IPS-20b (cell line): ENCODE measurements around the gene NET1.

Experiments
- H3K27ac ChIP-seq: one replicate; pipeline ENCODE4 v1.5.1; 2013; ENCODE audit warnings: low read length
- H3K27me3 ChIP-seq: 2 replicates; pipeline ENCODE4 v1.6.1; 2013; ENCODE audit warnings: mild to moderate bottlenecking, low read length, inconsistent platforms; ENCODE audit not compliant: insufficient read depth
- H3K36me3 ChIP-seq: 2 replicates; pipeline ENCODE4 v1.6.1; 2013; ENCODE audit warnings: low read depth, mild to moderate bottlenecking, inconsistent platforms, low read length, moderate library complexity; ENCODE audit not compliant: insufficient read depth
- H3K4me1 ChIP-seq: 2 replicates; pipeline ENCODE4 v1.6.1; 2013; ENCODE audit warnings: mild to moderate bottlenecking, control low read depth, inconsistent platforms, low read length, moderate library complexity; ENCODE audit not compliant: insufficient read depth
- H3K4me3 ChIP-seq: 2 replicates; pipeline ENCODE4 v1.5.1; 2013; ENCODE audit warnings: mild to moderate bottlenecking, low read length, inconsistent platforms
- H3K9ac ChIP-seq: 2 replicates; pipeline ENCODE4 v1.6.1; 2013; ENCODE audit warnings: low read depth, mild to moderate bottlenecking, inconsistent platforms, low read length, moderate library complexity
- H3K9me3 ChIP-seq: 2 replicates; pipeline ENCODE4 v1.6.1; 2013; ENCODE audit warnings: mild to moderate bottlenecking, low read depth, low read length, inconsistent platforms; ENCODE audit not compliant: insufficient read depth

Gene NET1

GRCh38 chr10:5447056-5447455 is 34.7 kb downstream of the NET1 start:
- Histone ChIP-seq H3K9ac (peak overlapping the region; percentile 66; the same call in 1 of the 2 replicates), H3K36me3 (peaks cover 5% of the 10 kb centered on the region), H3K27me3 (no peaks in the 10 kb centered on the region), H3K4me3 (peak overlapping the region; percentile 65), H3K9me3 (no peaks in the 10 kb centered on the region), H3K27ac (no peak overlapping the region), H3K4me1 (peaks cover 29% of the 10 kb centered on the region)

DNA sequence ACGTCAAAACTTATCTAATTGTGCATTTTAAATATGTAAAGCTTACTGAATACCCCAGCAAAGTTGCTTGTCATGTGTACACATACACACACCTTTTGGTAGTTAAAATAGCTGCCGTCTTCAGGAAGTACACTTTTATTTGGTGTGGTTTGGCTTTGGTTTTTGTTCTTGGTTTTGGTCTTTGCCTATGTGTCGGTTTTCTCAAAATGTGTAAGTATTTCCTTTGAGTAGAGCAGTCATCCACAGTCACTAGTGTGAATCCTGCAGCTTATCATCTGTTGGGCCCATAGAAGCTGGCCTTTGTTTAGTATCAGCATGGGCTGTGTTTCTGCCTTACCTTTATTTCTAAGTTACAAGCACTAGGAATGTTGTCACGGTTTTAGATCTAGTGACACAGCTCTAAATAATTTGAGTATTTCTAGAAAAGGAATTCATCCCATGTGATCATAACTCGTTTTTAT is 35.3 kb downstream of the NET1 start:
- H3K9me3 ChIP-seq: no peaks in the 10 kb centered on the region
- H3K4me3 ChIP-seq: peak overlapping the region; percentile 65
- peaks cover 11% of the 10 kb centered on the region for H3K36me3 ChIP-seq
- H3K27ac ChIP-seq: no peak overlapping the region
- H3K4me1 ChIP-seq: peaks cover 29% of the 10 kb centered on the region
- H3K9ac ChIP-seq: peak overlapping the region; percentile 66; the same call in 1 of the 2 replicates
- H3K27me3 ChIP-seq: no peaks in the 10 kb centered on the region

GRCh38 chr10:5448333-5449001 is 36.1 kb downstream of the NET1 start:
- Histone ChIP-seq H3K9me3 (no peaks in the 10 kb centered on the region), H3K27me3 (no peaks in the 10 kb centered on the region), H3K27ac (no peak overlapping the region), H3K4me1 (peaks cover 29% of the 10 kb centered on the region), H3K36me3 (peaks cover 19% of the 10 kb centered on the region), H3K4me3 (peak overlapping the region; percentile 65), H3K9ac (peak overlapping the region; percentile 15; the same call in 1 of the 2 replicates)

GRCh38 chr10:5449227-5449626 is 36.9 kb downstream of the NET1 start:
- Histone ChIP-seq H3K27ac (no peak overlapping the region), H3K4me3 (no peak overlapping the region), H3K36me3 (peaks cover 27% of the 10 kb centered on the region), H3K4me1 (peaks cover 29% of the 10 kb centered on the region), H3K9me3 (no peaks in the 10 kb centered on the region), H3K9ac (no peak overlapping the region), H3K27me3 (no peaks in the 10 kb centered on the region)

GRCh38 chr10:5449823-5450222 is 37.5 kb downstream of the NET1 start:
- Histone ChIP-seq H3K4me3 (no peak overlapping the region), H3K4me1 (peaks cover 29% of the 10 kb centered on the region), H3K9ac (no peak overlapping the region), H3K27me3 (no peaks in the 10 kb centered on the region), H3K36me3 (peaks cover 33% of the 10 kb centered on the region), H3K27ac (no peak overlapping the region), H3K9me3 (no peaks in the 10 kb centered on the region)

GRCh38 chr10:5450605-5451384 is 38.4 kb downstream of the NET1 start:
- H3K4me1 ChIP-seq: peaks cover 29% of the 10 kb centered on the region
- H3K27me3 ChIP-seq: no peaks in the 10 kb centered on the region
- no peak overlapping the region for H3K4me3 ChIP-seq
- H3K36me3 ChIP-seq: peaks cover 42% of the 10 kb centered on the region
- H3K9me3 ChIP-seq: no peaks in the 10 kb centered on the region
- H3K9ac ChIP-seq: no peak overlapping the region
- no peak overlapping the region for H3K27ac ChIP-seq

DNA sequence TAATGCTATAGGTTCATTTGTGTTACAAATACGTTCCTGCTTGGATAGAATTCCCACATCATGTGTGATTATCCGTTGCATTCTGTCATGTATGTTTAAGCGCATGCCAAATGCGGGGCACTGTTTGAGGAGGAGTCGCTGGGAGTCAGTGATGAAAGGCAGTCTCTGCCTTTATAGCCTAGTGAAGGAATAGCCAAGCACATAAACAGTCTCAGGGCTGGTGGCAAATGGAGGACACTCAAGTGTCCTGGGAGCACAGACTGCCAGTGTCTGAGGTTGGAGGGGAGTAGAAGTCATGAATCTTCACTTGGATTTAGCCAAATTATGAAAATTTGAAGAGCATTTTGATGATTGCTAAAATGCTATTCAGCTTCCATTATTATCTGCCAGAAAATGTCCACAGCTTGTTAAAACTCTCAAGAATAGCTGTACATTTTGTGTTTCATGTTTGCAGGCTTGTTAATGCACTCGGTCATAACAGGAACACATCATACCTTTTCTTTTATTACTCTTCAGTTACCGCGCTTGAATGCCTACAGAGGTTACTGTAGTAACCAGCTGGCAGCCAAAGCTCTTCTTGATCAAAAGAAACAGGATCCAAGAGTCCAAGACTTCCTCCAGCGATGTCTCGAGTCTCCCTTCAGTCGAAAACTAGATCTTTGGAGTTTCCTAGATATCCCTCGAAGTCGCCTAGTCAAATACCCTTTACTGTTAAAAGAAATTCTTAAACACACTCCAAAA is 41.6 kb downstream of the NET1 start:
- H3K9me3 ChIP-seq: no peaks in the 10 kb centered on the region
- peaks cover 8% of the 10 kb centered on the region for H3K4me1 ChIP-seq
- H3K4me3 ChIP-seq: no peak overlapping the region
- H3K9ac ChIP-seq: no peak overlapping the region
- H3K27me3 ChIP-seq: no peaks in the 10 kb centered on the region
- no peak overlapping the region for H3K27ac ChIP-seq
- peaks cover 74% of the 10 kb centered on the region for H3K36me3 ChIP-seq

DNA sequence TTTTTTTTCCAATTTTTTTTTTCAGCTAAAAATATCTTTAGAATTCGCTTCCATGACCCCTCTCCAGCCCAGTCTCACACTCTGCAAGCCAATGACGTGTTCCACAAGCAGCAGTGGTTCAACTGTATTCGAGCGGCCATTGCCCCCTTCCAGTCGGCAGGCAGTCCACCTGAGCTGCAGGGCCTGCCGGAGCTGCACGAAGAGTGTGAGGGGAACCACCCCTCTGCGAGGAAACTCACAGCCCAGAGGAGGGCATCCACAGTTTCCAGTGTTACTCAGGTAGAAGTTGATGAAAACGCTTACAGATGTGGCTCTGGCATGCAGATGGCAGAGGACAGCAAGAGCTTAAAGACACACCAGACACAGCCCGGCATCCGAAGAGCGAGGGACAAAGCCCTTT is 44.2 kb downstream of the NET1 start:
- H3K27ac ChIP-seq: no peak overlapping the region
- H3K4me1 ChIP-seq: no peaks in the 10 kb centered on the region
- no peak overlapping the region for H3K4me3 ChIP-seq
- no peaks in the 10 kb centered on the region for H3K27me3 ChIP-seq
- H3K36me3 ChIP-seq: peaks cover 99% of the 10 kb centered on the region
- no peak overlapping the region for H3K9ac ChIP-seq
- H3K9me3 ChIP-seq: no peaks in the 10 kb centered on the region

GRCh38 chr10:5457741-5458140 is 45.4 kb downstream of the NET1 start:
- H3K36me3 ChIP-seq: peaks cover 92% of the 10 kb centered on the region
- no peak overlapping the region for H3K27ac ChIP-seq
- no peak overlapping the region for H3K4me3 ChIP-seq
- H3K27me3 ChIP-seq: no peaks in the 10 kb centered on the region
- no peaks in the 10 kb centered on the region for H3K9me3 ChIP-seq
- H3K4me1 ChIP-seq: no peaks in the 10 kb centered on the region
- H3K9ac ChIP-seq: no peak overlapping the region

DNA sequence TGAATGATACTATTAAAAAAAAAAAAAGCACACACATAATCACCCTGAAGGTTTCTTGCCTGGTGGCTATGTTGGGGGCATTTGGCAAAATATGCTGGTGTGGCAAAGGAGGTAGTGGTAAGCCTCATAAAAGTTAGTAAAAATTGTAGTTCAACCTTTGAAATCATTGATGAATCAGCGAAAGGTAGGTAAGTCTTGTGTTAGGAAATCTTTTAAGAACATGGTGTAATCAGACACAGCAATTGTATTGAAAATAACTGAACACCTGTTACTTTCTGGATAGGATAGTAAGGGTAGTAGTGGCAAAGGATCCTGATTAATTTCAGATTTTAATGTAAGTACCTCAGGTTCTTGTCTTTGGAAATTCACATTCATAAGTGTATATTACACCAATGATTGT is 46.1 kb downstream of the NET1 start:
- no peak overlapping the region for H3K27ac ChIP-seq

DNA sequence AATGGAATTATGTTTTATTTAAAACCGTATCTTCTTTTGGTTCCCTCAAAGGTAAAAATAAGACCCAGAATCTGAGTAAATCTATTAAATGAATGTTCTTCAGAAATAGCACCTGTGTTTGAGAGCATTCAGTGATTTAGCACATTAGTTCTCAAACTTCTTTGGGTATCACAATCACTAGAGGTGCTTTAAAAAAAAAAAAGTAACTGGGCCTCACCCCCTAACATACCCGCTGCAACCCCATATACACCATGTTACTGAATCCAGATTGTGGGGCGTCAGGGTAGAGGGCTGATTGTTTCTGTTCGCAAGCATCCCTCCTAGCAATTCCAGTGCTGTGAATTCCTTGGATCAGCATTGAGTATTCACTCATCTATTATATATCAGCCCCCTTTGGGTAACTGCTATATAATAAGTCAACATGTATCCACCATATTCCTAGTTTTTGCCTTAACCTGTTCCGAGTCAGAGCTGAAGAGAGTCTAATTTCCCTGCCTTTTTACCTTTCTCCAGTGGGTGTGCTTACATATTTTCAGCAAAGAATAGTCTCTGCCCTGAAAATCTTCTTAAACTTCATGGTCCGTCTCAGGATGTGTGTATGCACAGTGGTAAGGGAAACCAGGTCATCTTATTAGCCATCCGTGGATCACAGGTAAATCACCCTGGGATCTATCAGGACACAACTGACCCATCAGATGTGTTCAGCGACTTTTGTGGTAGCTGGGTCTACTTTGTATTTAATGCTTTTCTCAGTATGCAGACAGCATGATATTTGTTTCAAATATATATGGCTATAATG is 46.8 kb downstream of the NET1 start:
- H3K36me3 ChIP-seq: peaks cover 78% of the 10 kb centered on the region
- H3K27me3 ChIP-seq: no peaks in the 10 kb centered on the region

More for the DNA sequence above, 46.1 kb downstream of the NET1 start:
- peaks cover 86% of the 10 kb centered on the region for H3K36me3 ChIP-seq
- H3K4me3 ChIP-seq: no peak overlapping the region
- no peaks in the 10 kb centered on the region for H3K4me1 ChIP-seq
- H3K9ac ChIP-seq: no peak overlapping the region
- H3K9me3 ChIP-seq: no peaks in the 10 kb centered on the region
- no peaks in the 10 kb centered on the region for H3K27me3 ChIP-seq

More for the DNA sequence above, 46.8 kb downstream of the NET1 start:
- Histone ChIP-seq H3K27ac (no peak overlapping the region), H3K9me3 (no peaks in the 10 kb centered on the region), H3K4me3 (no peak overlapping the region), H3K9ac (no peak overlapping the region), H3K4me1 (no peaks in the 10 kb centered on the region)
